Ramos (cell line): Measurements from ENCODE around the gene GABRR2.
"Not testable (repeated sequence)": the region's sequence is repeated elsewhere in the genome, so short reads cannot be mapped to it uniquely, and the experiment has no call there.

Experiments
- in situ Hi-C: fragments of 300-500 bp; cut with MboI; formaldehyde crosslinking; loops from one replicate; pipeline ENCODE4 v1.14.3; 2022; ENCODE audit warnings: low sequenced_read_pairs; ENCODE audit not compliant: unreplicated experiment

The GABRR2 gene

GRCh38 chr6:89268776-89269175 is 46.3 kb downstream of the GABRR2 start:
- in situ Hi-C loops, result no loop called here

DNA sequence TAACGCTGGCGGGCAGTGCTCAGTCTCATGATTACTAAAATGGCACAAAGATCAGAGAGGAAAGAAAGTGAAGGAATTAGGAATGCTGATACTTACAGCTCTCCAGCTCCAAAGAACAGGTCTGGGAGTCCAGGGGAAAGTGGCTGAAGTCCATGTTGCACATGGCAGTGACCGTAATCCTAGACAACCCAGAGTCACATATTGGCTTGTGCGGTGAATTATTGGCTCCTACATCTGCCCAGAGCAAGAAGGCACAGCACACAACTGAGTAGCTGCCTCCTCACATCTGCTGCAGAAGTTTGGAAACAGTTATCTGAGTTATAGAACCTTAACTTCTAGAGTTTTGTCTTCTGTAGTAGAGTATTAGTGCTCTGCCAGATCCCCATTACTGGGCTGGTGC is 47.2 kb downstream of the GABRR2 start:
- in situ Hi-C loops, result no loop called here

- in situ Hi-C loops, result no loop called here
These were observed 50.8 kb downstream of the GABRR2 start for GRCh38 chr6:89264296-89264695.

GRCh38 chr6:89260832-89261231 is 54.3 kb downstream of the GABRR2 start:
- in situ Hi-C loops, result no loop called here

GRCh38 chr6:89260310-89260709 is 54.8 kb downstream of the GABRR2 start:
- in situ Hi-C loops, result no loop called here

- in situ Hi-C loops, result no loop called here
These were observed 56.2 kb downstream of the GABRR2 start for GRCh38 chr6:89258912-89259311.

- in situ Hi-C loops, result no loop called here
These were observed 57.3 kb downstream of the GABRR2 start for GRCh38 chr6:89257781-89258180.

GRCh38 chr6:89257346-89257745 is 57.8 kb downstream of the GABRR2 start:
- in situ Hi-C loops, result no loop called here

GRCh38 chr6:89255417-89255816 is 59.7 kb downstream of the GABRR2 start:
- in situ Hi-C loops, result no loop called here

GRCh38 chr6:89254569-89254968 is 60.5 kb downstream of the GABRR2 start:
- in situ Hi-C loops, result no loop called here

DNA sequence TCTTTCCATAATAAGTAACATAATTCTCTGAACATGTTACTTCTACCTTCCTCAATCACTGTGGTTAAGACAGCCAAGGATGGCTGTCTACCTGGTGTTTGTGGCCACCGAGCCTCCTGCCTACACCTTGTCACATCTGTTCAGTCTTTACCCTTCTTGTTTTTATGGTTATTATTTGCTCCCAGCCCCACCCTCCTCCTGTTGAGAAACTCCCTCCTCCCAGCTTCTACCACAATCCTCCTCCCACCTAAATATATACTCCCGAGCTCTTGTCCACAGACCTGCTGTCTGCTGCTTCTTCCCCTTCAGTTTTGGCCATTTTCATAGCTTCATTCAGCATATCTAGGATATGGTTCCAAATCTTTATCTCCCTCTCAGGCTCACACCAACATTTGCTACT is 62.2 kb downstream of the GABRR2 start:
- in situ Hi-C loops, result no loop called here

GRCh38 chr6:89251976-89252375 is 63.1 kb downstream of the GABRR2 start:
- in situ Hi-C loops, result no loop called here

DNA sequence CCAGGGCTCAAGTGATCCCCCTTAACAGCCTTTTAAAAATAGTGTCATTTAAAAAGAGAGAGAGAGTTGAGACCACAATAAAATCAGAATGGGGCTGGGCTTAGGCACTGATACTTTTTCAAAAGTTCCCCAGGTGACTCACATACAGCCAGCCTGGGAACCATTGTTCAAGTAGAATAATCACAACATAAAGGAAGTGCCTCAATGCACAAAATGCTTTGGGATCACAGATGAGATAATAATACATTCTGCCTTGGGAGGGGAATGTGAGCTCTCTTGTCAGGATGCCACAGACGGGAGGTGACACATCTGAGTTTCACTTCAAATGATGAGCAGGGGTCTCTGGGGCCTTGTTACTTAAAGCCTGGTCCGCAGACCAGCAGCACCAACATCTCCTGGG is 63.9 kb downstream of the GABRR2 start:
- in situ Hi-C loops, result no loop called here

DNA sequence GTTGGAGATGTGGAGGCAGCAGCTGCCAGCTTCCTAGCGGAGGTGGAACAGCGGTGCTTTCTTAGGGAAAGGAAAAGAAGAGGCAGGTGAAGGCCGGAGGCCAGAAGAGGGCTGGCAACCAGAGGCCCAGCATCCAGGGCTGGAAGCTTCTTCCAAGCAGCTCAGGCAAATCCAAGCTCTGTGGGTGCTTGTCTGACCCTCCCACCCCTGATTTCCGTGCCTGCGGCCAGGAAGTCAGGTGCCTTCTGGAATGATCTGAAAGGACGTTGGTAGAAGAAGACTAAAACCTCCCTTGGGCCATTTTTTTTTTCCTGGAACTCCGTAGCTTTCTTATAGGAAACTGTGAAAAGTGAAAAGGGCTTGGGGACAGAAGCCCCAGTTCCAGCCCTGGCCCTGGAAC is 64.9 kb downstream of the GABRR2 start:
- in situ Hi-C loops, result no loop called here

DNA sequence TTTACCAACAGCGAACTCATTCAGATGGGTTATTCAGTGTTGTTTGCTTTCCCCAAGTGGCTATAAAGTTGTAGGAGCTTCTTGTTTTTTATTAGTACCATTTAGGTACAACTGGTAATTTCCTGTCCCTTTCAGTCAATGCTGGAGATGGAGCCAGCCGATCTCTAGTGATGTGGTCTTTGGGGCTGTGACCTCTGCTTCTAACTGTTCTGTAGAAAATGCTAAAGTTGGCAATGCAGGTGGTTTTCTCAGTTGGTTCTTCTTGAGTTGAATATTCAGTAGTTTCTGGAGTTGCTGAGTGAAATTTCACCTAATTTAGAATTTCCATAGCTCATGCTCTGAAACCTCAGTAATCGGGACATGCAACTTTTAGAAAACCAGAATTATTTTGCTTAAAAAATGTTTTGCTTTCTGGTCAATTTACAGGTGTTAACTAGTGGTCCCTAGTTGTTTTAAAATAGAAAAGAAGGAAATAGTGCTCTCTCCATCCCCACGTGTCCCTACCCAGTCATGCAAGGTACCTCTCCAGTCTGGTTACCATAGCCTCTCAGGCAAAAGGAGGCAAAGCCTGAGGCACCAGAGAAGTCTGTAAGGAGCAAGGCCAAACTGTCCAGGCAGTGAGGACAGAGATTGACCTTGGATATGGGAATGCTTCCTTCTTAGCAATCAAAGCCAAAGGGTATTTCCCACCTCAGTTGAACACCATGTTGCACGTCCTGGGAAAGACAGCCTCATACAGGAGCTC is 70.7 kb downstream of the GABRR2 start:
- in situ Hi-C loops, result loop anchor here (10.0 kb wide), 1 partner anchor 260 kb away; no protein-coding TSS in a partner anchor

DNA sequence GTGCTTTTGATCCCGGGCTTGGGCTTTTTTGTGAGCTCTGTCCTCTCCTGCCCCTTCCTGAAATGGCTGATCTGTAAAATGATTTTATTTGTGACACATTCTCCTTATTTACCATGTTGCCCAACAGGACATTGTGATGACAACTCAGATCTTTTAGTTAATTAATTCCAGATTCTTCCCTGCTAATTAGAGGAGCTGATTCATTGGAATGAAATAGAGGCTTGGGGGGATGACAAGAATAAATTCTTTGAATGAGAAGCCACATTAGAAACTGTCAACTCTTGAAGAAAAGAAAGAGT is 71.8 kb downstream of the GABRR2 start:
- in situ Hi-C loops, result loop anchor here (10.0 kb wide), 1 partner anchor 258 kb away; no protein-coding TSS in a partner anchor

DNA sequence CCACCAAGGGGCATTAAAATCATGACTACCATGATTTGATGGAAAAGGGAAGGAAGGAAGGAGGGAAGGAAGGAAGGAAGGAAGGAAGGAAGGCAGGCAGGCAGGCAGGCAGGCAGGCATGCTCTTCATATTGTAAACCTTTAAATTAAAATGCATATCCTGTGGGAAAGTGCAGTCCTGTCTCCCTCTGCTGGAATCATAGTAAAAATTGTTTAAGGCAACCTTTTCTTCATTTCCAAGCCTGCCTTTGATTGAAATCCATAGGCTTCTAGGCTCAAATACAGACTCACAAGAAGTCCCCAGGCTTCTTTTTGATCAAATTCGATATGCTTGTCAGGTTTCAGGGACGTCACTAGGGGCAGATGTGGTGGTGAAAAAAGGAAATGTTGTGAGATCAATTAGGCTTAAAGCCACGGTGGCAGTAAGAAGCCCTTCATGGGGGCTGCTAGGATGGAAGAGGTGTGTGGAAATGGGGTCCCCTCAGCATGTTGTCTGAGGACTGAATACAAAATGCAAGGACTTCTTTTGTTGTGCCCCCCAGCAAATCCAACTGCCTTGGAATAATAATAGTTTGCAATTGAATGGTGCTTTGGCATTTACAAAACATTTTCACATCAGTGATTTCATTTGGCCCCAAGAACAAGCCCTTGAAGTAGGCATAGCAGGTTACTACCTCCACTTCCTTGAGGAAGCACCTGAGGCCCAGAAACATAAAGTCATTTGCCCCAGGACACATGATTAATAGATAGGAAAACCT is 72.3 kb downstream of the GABRR2 start:
- in situ Hi-C loops, result loop anchor here (10.0 kb wide), 1 partner anchor 258 kb away; no protein-coding TSS in a partner anchor

- in situ Hi-C loops, result no loop called here
These were observed 75.8 kb downstream of the GABRR2 start for GRCh38 chr6:89239338-89239737.

GRCh38 chr6:89237158-89237557 is 77.9 kb downstream of the GABRR2 start:
- in situ Hi-C loops, result no loop called here

DNA sequence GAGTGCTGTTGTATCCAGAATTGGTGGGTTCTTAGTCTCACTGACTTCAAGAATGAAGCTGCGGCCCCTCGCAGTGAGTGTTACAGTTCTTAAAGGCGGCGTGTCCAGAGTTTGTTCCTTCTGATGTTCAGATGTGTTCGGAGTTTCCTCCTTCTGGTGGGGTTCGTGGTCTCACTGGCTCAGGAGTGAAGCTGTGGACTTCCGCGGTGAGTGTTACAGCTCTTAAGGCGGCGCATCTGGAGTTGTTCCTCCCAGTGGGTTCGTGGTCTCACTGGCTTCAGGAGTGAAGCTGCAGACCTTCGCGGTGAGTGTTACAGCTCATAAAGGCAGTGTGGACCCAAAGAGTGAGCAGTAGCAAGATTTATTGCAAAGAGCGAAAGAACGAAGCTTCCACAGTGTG is 81.5 kb downstream of the GABRR2 start:
- in situ Hi-C loops, result not testable (repeated sequence)

DNA sequence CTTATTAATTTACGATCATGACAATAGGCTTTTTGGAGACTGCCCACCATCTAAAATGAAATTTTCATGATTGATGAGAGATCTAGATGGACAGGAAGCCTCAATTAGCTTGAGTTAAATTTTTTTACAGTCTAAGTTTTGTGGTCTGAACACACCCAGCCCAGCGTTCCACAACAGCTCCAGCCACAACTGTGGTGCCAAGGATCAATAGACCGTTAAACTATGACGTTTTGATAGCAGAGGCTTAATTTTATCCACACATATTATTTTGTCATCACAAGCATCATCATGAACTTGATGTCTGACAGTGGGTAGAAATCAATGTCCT is 92.4 kb downstream of the GABRR2 start:
- in situ Hi-C loops, result no loop called here
